Posterior cingulate gyrus (tissue), 11 donors: ENCODE data around the gene JAGN1.
"Not testable (repeated sequence)": the region's sequence is repeated elsewhere in the genome, so short reads cannot be mapped to it uniquely, and the experiment has no call there.

ENCODE experiments used
- DNase-seq, 10 donors: peaks; one replicate each; pipeline versions ENCODE4 v3.0.0 to v3.0.0-alpha.2; 2020 to 2021; ENCODE audit warnings: mixed read lengths in 3 of 10
- intact Hi-C: fragments of 100-400 bp; cut with DNase I; formaldehyde crosslinking; loops from one replicate; pipeline ENCODE4 v1.15.1; 2023

The JAGN1 gene

DNA sequence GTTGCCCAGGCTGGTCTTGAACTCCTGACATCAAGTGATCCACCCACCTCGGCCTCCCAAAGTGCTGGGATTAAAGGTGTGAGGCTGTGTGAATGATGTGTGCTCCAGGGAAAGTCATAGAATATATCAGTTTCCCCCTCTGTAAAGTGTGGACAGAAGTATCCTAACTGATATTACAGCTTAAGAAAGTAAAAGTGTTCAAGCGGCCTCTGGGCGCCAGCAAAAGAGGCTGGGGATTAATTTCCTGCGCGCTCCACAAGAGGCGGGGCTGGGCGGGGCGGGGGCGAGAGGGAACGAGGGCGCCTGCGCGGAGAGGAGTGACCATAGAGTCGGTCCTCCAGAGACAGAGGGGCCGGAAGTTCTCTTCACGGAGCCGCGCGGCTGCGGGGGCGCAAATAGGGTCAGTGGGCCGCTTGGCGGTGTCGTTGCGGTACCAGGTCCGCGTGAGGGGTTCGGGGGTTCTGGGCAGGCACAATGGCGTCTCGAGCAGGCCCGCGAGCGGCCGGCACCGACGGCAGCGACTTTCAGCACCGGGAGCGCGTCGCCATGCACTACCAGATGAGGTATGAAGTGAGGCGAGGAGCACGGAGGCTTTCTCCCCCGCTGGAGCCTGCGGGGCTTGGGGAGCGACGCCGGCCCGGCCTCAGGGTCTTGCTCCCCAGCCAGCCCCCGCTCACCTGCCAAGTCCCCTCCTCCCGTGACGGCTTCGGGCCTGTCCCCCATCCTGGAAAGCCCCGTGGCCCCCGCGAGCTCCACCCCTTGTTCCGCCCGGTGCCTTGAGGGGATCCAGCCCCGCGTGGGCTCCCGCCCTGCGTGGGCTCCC lies at the start of gene JAGN1:
Gene JAGN1, plus strand, starts transcription at position 362 of the 823 bp plus-strand sequence. Its CDS starts 113 bp downstream, at position 475.
- DNase-seq: peak; percentile 83 to 98 (median 87)
- intact Hi-C loops: loop anchor here (1.0 to 5.0 kb wide), 3 partner anchors 42 to 56 kb away; partner anchors contain the start of genes CRELD1 and RPUSD3

- DNase-seq: peak in 1 of 10 donors; percentile 1
- intact Hi-C loops: loop anchor here (5.0 kb wide), 1 partner anchor 51 kb away; the partner anchor contains the start of gene JAGN1
Measured at GRCh38 chr3:9841015-9841414, 49.4 kb upstream of the JAGN1 start.

DNA sequence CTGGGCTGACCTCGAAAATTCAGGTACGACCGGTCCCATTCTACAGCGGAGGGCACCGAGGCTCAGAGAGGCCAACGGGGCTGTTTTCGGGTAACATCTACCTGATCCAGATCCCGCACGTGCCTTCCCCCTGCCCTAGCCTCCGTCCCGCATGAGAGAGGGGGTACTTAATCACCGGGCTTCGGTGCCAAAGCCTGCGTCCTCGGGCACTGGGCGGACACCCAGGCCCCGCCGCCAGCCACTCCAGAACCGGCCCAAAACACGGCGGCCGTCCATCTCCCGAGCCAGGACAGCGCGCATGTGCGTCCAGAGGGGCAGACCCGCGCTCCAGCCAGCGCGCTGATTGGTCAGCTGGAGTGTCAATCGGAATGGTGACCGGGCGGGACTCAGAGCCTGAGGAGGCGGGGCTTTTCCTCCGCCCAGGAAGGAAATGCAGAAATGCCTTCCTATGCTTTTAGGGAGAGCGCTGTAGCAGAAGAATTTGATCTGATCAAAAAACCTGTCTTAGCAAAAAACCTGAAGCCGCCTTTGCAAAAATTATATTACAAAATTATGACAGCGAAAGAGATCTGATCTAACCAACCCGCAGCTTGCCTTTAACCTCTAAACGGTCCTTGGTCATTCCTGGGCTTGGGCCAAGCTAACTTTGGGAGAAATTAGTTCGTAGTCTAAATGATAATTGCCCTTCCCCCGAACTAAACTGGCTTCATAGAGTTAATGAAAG lies 46.5 kb upstream of the JAGN1 start, which contains the start of gene RPUSD3:
Gene RPUSD3, minus strand, starts transcription at position 294 of the 724 bp plus-strand sequence. Its CDS starts 18 bp downstream, at position 276.
- DNase-seq: peak; percentile 98 to 100 (median 100)
- intact Hi-C loops: loop anchor here (5.0 kb wide), 1 partner anchor 48 kb away; the partner anchor contains the start of gene JAGN1

- intact Hi-C loops: loop anchor here (5.0 kb wide), 1 partner anchor 86 kb away; the partner anchor contains the start of gene CRELD1
- DNase-seq: peak in 3 of 10 donors; percentile 52 to 61 (median 57)
Measured at GRCh38 chr3:9846231-9846630, 44.2 kb upstream of the JAGN1 start.

DNA sequence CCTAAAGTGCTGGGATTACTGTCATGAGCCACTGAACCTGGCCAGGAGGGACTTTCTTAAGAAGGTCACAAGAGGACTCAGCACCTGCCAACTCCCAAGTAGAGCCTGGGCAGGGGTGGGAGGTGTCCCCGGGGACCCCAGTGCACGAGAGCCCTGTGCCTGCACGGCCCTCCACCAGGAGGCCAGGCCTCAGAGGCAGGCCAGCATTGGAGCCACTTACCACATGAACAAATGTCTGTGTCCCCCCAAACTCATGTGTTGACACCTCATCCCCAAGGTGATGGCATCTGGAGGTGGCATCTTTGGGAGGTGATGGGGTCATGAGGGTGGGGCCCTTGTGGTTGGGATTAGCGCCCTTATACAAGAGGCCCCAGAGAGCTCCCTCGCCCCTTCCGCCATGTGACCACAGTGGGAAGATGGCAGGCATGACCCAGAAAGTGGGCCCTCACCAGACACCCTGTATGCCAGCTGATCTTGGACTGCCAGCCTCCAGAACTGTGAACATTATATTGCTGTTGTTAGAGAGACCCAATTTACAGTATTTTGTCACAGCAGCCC lies 43.4 kb upstream of the JAGN1 start:
- peak in 3 of 10 donors; percentile 20 to 81 (median 57) for DNase-seq
- intact Hi-C loops: loop anchor here (5.0 kb wide), 1 partner anchor 85 kb away; the partner anchor contains the start of gene CRELD1

DNA sequence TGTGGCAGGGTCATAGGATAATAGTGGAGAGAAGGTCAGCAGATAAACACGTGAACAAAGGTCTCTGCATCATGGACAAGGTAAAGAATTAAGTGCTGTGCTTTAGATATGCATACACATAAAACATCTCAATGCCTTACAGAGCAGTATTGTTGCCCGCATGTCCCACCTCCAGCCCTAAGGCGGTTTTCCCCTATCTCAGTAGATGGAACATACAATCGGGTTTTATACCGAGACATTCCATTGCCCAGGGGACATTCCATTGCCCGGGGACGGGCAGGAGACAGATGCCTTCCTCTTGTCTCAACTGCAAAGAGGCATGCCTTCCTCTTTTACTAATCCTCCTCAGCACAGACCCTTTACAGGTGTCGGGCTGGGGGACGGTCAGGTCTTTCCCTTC lies 42.5 kb upstream of the JAGN1 start:
- intact Hi-C loops: loop anchor here (2.0 to 5.0 kb wide), 2 partner anchors 55 to 84 kb away; partner anchors contain the start of genes ARPC4, CRELD1 and TADA3
- DNase-seq: peak in 1 of 10 donors; percentile 14

DNA sequence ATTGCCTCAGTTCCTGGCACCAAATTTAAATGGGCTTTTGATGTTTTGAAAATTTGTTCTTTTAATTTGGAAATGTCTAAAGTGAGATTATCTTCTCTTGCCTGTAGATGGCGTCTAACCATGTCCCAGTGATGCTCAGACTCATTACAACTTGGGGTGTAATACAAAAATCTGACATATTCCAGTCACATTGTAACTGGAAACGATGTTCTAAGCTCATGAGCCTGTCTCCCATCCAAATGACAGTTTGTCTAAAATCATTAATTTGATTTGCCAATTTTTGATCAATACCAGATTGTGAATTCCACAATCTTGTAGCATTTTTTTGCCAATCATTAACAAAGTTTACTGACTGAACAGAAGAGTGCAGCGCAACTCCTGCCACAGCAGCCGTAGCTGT lies 41.5 kb upstream of the JAGN1 start:
- intact Hi-C loops: loop anchor here (2.0 to 5.0 kb wide), 2 partner anchors 56 to 83 kb away; partner anchors contain the start of genes ARPC4, CRELD1 and TADA3
- DNase-seq: peak in 1 of 10 donors; percentile 37

DNA sequence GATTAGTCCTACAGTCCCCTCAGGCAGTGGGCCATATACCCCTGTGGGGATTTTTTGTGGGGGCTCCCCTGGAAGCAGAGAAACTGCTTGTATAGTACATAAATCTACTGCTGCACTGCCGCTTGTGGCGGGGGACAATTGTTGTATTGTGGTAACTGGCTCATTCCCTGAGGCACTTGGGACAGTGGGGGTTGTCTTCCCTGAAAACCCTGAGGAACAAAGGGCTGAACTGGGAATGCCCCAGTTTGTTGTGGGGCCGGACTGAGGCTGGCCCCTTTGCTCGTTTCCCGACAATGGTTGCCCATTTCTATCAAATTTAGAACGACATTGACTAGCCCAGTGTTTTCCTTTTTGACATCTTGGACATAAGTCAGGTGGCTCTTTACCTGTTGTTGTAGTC lies 39.0 kb upstream of the JAGN1 start:
- intact Hi-C loops: not testable (repeated sequence)
- peak in 3 of 10 donors; percentile 37 to 75 (median 49) for DNase-seq

DNA sequence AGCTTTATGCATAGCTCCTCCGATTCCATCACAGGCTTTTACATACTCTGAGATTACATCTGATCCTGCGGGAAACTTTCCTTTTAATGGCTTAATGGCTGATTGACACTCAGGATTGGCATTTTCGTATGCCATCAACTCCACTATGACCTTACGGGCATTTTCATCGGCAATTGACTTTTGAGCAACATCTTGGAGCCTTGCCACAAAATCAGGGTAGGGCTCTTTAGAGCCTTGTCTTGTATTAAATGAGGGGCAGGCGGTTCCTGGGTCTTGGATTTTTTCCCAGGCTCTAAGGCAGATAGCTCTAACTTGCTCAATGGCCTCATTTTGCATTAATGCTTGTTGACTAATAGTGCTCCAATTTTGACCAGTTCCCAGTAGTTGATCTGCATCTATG lies 38.5 kb upstream of the JAGN1 start:
- intact Hi-C loops, DNase-seq: not testable (repeated sequence)

DNA sequence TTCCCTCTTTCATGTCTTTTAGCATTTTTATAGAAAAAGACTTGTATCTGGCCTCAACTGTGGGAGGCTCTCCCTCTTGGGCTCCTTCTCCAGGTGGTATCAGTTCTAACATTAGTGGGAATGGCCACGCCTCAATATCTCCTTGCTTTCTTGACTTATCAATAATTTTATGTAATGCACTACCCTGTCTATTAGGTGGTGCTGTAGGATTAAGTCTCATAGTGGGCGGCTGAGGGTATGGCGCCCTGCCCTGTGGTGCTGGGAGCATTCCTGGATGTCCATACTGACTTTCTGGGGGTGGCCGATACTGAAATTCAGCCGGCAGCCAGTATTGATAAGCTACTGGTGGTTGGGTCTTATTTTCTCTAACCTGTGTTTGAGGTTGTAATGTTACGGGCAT lies 37.9 kb upstream of the JAGN1 start:
- peak in 2 of 10 donors; percentile 13 to 22 for DNase-seq
- intact Hi-C loops: no loop called here

- intact Hi-C loops: not testable (repeated sequence)
- peak in 2 of 10 donors; percentile 12 to 16 for DNase-seq
Measured at GRCh38 chr3:9854291-9854940, 36.0 kb upstream of the JAGN1 start.

GRCh38 chr3:9855594-9855993 lies 34.8 kb upstream of the JAGN1 start:
- intact Hi-C loops: no loop called here
- DNase-seq: peak in 2 of 10 donors; percentile 15 to 22

- DNase-seq: peak in 1 of 10 donors; percentile 45
- intact Hi-C loops: no loop called here
Measured at GRCh38 chr3:9859530-9860025, 30.8 kb upstream of the JAGN1 start.

GRCh38 chr3:9861201-9861600 lies 29.2 kb upstream of the JAGN1 start:
- peak in 1 of 10 donors; percentile 33 for DNase-seq
- intact Hi-C loops: no loop called here

GRCh38 chr3:9861626-9862130 lies 28.7 kb upstream of the JAGN1 start:
- DNase-seq: peak in 2 of 10 donors; percentile 37 to 48
- intact Hi-C loops: no loop called here

GRCh38 chr3:9862391-9863057 lies 27.9 kb upstream of the JAGN1 start:
- no peak for DNase-seq
- intact Hi-C loops: no loop called here

- intact Hi-C loops: no loop called here
- DNase-seq: peak in 1 of 10 donors; percentile 72
Measured at GRCh38 chr3:9863058-9863772, 27.2 kb upstream of the JAGN1 start.
